D721Med (cell line): ENCODE measurements around the gene PPT2.
"Not testable (repeated sequence)": the region's sequence is repeated elsewhere in the genome, so short reads cannot be mapped to it uniquely, and the experiment has no call there.

Experiments used
- DNase-seq: peaks from one replicate; pipeline ENCODE4 v3.0.0; 2011; ENCODE audit warnings: low spot score; ENCODE audit not compliant: insufficient read length
- FAIRE-seq: peaks from 2 replicates; lab custom pipeline; 2011; peaks lifted over from hg19 to GRCh38; lab: Jason Lieb, UNC
- TF ChIP-seq, protein P1 (sequence below): IDR thresholded peaks from 2 replicates; pipeline ENCODE4 v1.5.1; 2012; ENCODE audit warnings: mild to moderate bottlenecking, control low read depth; ENCODE audit not compliant: insufficient read depth; ENCODE audit errors: missing control alignments

The PPT2 gene

GRCh38 chr6:32137454-32137853 lies 16.5 kb upstream of the PPT2 start:
- DNase-seq (no peak), FAIRE-seq (no peak)
- TF ChIP-seq, protein P1, sequence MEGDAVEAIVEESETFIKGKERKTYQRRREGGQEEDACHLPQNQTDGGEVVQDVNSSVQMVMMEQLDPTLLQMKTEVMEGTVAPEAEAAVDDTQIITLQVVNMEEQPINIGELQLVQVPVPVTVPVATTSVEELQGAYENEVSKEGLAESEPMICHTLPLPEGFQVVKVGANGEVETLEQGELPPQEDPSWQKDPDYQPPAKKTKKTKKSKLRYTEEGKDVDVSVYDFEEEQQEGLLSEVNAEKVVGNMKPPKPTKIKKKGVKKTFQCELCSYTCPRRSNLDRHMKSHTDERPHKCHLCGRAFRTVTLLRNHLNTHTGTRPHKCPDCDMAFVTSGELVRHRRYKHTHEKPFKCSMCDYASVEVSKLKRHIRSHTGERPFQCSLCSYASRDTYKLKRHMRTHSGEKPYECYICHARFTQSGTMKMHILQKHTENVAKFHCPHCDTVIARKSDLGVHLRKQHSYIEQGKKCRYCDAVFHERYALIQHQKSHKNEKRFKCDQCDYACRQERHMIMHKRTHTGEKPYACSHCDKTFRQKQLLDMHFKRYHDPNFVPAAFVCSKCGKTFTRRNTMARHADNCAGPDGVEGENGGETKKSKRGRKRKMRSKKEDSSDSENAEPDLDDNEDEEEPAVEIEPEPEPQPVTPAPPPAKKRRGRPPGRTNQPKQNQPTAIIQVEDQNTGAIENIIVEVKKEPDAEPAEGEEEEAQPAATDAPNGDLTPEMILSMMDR, result no peak

DNA sequence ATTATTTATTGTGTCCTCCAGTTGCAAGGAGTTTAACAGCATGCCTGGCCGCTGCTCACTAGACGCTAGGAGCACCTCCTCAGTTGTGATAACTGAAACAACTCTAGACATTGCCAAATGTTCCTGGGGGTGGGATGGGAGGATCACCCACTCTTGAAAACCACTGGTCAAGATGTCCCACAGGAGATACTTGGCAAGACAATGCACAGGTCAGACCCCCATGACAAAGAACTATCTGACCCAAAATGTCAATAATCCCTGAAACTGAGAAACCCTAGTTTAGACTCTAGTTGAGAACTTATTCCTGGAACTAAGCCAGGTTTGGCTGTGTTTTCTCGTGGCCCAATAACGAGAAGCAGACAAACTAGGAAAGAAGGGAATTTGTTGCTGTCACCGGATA lies 14.4 kb upstream of the PPT2 start:
- DNase-seq, result no peak
- TF ChIP-seq, protein P1, result no peak
- FAIRE-seq, result no peak

DNA sequence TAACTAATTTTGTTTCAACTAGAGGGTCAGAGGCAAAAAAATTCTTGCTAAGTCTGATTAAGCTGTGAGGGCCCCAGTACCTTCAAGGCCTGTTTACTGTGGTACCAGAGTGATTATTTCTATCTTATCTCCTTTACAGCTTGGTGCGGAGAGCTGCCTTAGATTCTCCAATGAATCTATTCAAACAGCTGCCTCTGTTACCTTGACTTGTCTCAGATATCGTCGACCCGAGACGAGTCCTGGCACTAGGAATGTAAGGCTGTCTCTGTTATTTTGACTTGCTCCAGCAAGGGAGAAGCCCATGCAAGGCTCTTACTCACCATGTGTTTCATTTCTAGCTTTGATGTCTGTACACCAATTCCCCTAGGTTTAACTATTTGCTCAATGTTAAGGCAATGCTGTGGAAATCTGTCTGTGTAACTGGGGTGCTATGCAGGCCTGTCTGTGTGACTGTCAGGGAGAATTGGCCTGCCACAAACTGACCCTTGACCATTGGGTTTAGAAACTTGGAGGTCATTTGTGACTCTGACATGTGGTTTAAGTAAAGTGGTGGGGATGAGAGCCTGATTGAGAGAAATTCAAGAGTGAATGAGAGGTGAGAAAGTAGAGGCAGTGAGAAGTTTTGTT lies 13.4 kb upstream of the PPT2 start:
- DNase-seq (no peak), FAIRE-seq (no peak)

DNA sequence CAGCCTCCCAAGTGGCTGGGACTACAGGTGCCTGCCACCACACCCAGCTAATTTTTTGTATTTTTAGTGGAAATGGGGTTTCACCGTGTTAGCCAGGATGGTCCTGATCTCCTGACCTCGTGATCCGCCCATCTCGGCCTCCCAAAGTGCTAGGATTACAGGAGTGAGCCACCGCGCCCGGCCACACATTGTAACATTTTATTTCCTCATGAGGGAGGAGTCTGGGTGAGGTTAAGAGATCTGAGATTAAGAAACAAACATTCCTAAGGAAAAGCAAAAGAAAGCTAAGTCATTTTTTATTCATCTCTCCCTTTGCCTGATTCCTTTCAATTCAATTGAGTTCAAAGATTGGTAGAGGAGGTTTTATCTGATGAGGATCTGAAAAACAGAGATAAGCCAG lies 9.7 kb upstream of the PPT2 start:
- not testable (repeated sequence) for DNase-seq, FAIRE-seq

More for the DNA sequence above, 13.4 kb upstream of the PPT2 start:
- TF ChIP-seq, protein P1, result no peak

GRCh38 chr6:32146287-32146686 lies 7.7 kb upstream of the PPT2 start:
- TF ChIP-seq, protein P1, result no peak
- no peak for FAIRE-seq

DNA sequence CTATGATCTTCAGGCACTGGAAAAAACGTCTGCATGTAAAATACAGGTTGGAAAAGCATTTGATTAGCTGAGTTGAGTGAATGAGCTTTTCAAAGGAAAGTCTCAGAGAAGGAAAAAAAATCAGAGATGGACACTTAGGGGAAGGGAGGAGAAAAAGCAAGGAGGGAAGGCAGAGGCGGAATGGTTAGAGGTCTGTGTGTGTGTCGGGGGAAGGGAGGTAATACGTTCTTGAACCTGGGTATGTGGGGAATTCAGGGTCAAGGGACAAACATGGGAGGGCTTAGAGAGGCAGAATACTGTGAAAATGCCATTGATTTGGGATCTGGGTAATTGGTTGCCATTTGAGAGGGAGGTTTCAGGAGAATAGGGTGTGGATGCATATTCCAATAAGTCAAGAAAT lies 7.3 kb upstream of the PPT2 start:
- FAIRE-seq, result no peak
- no peak for DNase-seq
- TF ChIP-seq, protein P1, result no peak

More at GRCh38 chr6:32146287-32146686, 7.7 kb upstream of the PPT2 start:
- DNase-seq, result no peak

DNA sequence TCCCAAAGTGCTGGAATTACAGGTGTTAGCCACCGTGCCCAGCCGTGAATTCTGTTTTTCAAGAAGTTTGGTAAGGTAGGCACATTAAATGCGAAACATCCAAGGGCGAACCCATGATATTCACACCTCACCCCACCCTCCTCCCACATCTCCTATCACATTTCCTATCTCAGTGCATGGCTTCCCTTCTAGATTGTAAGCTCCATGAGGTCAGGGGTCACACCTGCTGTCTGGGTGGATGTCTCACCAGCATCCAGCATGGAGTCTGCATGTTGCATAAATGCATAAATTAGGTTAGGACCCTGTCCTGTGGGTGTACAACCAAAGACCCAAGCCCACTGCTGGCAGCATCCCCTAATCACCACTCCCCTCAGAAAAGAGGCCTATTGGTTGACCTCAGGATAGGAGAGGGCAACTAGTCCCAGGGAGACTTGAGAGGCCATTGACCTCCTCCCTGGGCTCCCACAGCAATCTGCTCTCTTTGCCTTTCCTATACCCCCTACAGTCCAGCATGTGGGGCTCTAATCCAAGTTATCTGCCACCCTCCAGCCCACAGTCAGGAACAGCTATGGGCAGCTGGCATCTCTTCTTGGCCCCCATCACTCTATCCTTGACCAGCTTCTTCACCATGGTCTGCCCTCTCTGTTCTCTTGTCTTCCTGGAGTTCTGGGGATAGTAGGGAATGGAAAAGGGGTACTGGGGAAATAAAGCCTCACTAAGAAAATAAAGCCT lies 6.4 kb upstream of the PPT2 start:
- TF ChIP-seq, protein P1, result no peak
- DNase-seq, result no peak
- no peak for FAIRE-seq
